ENCODE results near the gene ZNF19. TPM values are rescaled to one million over a fixed set of nuclear protein-coding genes. Genes with fewer than 3 reads are reported as not detected.

The ZNF19 gene
- 1 to 10 TPM; 3.4 to 4.4 TPM for total RNA-seq

- Mint-ChIP-seq H3K4me3 (no peak within 1 kb of the TSS), H3K36me3 (no peaks in the 10 kb centered on the region), H3K27ac (no peak within 1 kb of the TSS), H3K27me3 (peaks cover 15 to 17% of the 10 kb centered on the region in 2 donors), H3K9me3 (no peaks in the 10 kb centered on the region), H3K4me1 (ENCODE audit: low read depth in 2 of 2) (peaks cover 6 to 8% of the 10 kb centered on the region in 2 donors)
- no peak for ATAC-seq
- no peak for DNase-seq (ENCODE audit: low spot score)
Measured at GRCh38 chr16:71489122-71489521, at the start of gene ZNF19. TSS of gene ZNF19 (minus strand) at chr16:71489324. CDS start at chr16:71482114, 7,210 bp downstream.

- no peak overlapping the region for H3K27ac Mint-ChIP-seq
- DNase-seq (ENCODE audit: low spot score): no peak
- no peaks in the 10 kb centered on the region for H3K9me3 Mint-ChIP-seq
- ATAC-seq: peak; percentile 41
- H3K4me1 Mint-ChIP-seq (ENCODE audit: low read depth in 2 of 2): peaks cover 4% of the 10 kb centered on the region in 2 donors
- no peaks in the 10 kb centered on the region for H3K36me3 Mint-ChIP-seq
- peaks cover 6 to 8% of the 10 kb centered on the region in 2 donors for H3K27me3 Mint-ChIP-seq
- H3K4me3 Mint-ChIP-seq: no peak overlapping the region
Measured at GRCh38 chr16:71537643-71538042, 48.5 kb upstream of the ZNF19 start.

GRCh38 chr16:71536752-71537499 is 47.8 kb upstream of the ZNF19 start:
- Mint-ChIP-seq H3K27me3 (peaks cover under 1% of the 10 kb centered on the region in 2 donors), H3K36me3 (no peaks in the 10 kb centered on the region), H3K9me3 (no peaks in the 10 kb centered on the region)

GRCh38 chr16:71532366-71532765 is 43.2 kb upstream of the ZNF19 start:
- ATAC-seq (no peak), DNase-seq (ENCODE audit: low spot score) (no peak)
- H3K9me3 Mint-ChIP-seq: no peaks in the 10 kb centered on the region
- H3K27ac Mint-ChIP-seq: no peak overlapping the region
- no peaks in the 10 kb centered on the region for H3K4me1 Mint-ChIP-seq (ENCODE audit: low read depth in 2 of 2)
- no peaks in the 10 kb centered on the region for H3K36me3 Mint-ChIP-seq
- H3K27me3 Mint-ChIP-seq: peaks cover 0 to 3% of the 10 kb centered on the region in 2 donors
- no peak overlapping the region for H3K4me3 Mint-ChIP-seq

More at GRCh38 chr16:71536752-71537499, 47.8 kb upstream of the ZNF19 start:
- ATAC-seq: no peak
- DNase-seq (ENCODE audit: low spot score): no peak
- no peaks in the 10 kb centered on the region for H3K4me1 Mint-ChIP-seq (ENCODE audit: low read depth in 2 of 2)
- H3K4me3 Mint-ChIP-seq: no peak overlapping the region
- no peak overlapping the region for H3K27ac Mint-ChIP-seq

- Mint-ChIP-seq H3K27ac (no peak overlapping the region), H3K9me3 (no peaks in the 10 kb centered on the region), H3K27me3 (peaks cover 10 to 14% of the 10 kb centered on the region in 2 donors), H3K4me1 (ENCODE audit: low read depth in 2 of 2) (no peaks in the 10 kb centered on the region), H3K36me3 (no peaks in the 10 kb centered on the region), H3K4me3 (no peak overlapping the region)
- ATAC-seq: no peak
- DNase-seq (ENCODE audit: low spot score): no peak
Measured at GRCh38 chr16:71528863-71529262, 39.7 kb upstream of the ZNF19 start.

- no peaks in the 10 kb centered on the region for H3K4me1 Mint-ChIP-seq (ENCODE audit: low read depth in 2 of 2)
- H3K27ac Mint-ChIP-seq: no peak overlapping the region
- H3K4me3 Mint-ChIP-seq: no peak overlapping the region
- H3K9me3 Mint-ChIP-seq: no peaks in the 10 kb centered on the region
- H3K27me3 Mint-ChIP-seq: peaks cover 12 to 14% of the 10 kb centered on the region in 2 donors
- ATAC-seq (no peak), DNase-seq (ENCODE audit: low spot score) (no peak)
- H3K36me3 Mint-ChIP-seq: no peaks in the 10 kb centered on the region
Measured at GRCh38 chr16:71528257-71528656, 39.1 kb upstream of the ZNF19 start.

- Mint-ChIP-seq H3K27me3 (peaks cover 23 to 25% of the 10 kb centered on the region in 2 donors), H3K4me3 (no peak within 1 kb of the TSS), H3K9me3 (no peaks in the 10 kb centered on the region), H3K36me3 (no peaks in the 10 kb centered on the region), H3K4me1 (ENCODE audit: low read depth in 2 of 2) (no peaks in the 10 kb centered on the region), H3K27ac (no peak within 1 kb of the TSS)
- no peak for DNase-seq (ENCODE audit: low spot score)
- peak in 1 of 2 donors; percentile 14 for ATAC-seq
Measured at GRCh38 chr16:71526111-71526631, 37.0 kb upstream of the ZNF19 start, which contains the start of gene CHST4. TSS of gene CHST4 (plus strand) at chr16:71526426. CDS start at chr16:71536678, 10,252 bp downstream.

- H3K9me3 Mint-ChIP-seq: no peaks in the 10 kb centered on the region
- no peaks in the 10 kb centered on the region for H3K36me3 Mint-ChIP-seq
- no peak overlapping the region for H3K4me3 Mint-ChIP-seq
- DNase-seq (ENCODE audit: low spot score) (no peak), ATAC-seq (no peak)
- no peaks in the 10 kb centered on the region for H3K4me1 Mint-ChIP-seq (ENCODE audit: low read depth in 2 of 2)
- no peak overlapping the region for H3K27ac Mint-ChIP-seq
- H3K27me3 Mint-ChIP-seq: peaks cover 25% of the 10 kb centered on the region in 2 donors
Measured at GRCh38 chr16:71524566-71525553, 35.7 kb upstream of the ZNF19 start.

GRCh38 chr16:71520550-71520949 is 31.4 kb upstream of the ZNF19 start:
- Mint-ChIP-seq H3K4me1 (ENCODE audit: low read depth in 2 of 2) (no peaks in the 10 kb centered on the region), H3K4me3 (no peak overlapping the region), H3K27me3 (peaks cover 19 to 27% of the 10 kb centered on the region in 2 donors), H3K36me3 (no peaks in the 10 kb centered on the region), H3K9me3 (no peaks in the 10 kb centered on the region), H3K27ac (no peak overlapping the region)
- no peak for DNase-seq (ENCODE audit: low spot score)
- no peak for ATAC-seq

- H3K4me1 Mint-ChIP-seq (ENCODE audit: low read depth in 2 of 2): no peaks in the 10 kb centered on the region
- peaks cover 8 to 12% of the 10 kb centered on the region in 2 donors for H3K27me3 Mint-ChIP-seq
- no peaks in the 10 kb centered on the region for H3K9me3 Mint-ChIP-seq
- H3K27ac Mint-ChIP-seq: no peak overlapping the region
- H3K4me3 Mint-ChIP-seq: no peak overlapping the region
- ATAC-seq (no peak), DNase-seq (ENCODE audit: low spot score) (no peak)
- no peaks in the 10 kb centered on the region for H3K36me3 Mint-ChIP-seq
Measured at GRCh38 chr16:71515026-71515425, 25.9 kb upstream of the ZNF19 start.

GRCh38 chr16:71514476-71514875 is 25.4 kb upstream of the ZNF19 start:
- no peaks in the 10 kb centered on the region for H3K36me3 Mint-ChIP-seq
- DNase-seq (ENCODE audit: low spot score): no peak
- no peaks in the 10 kb centered on the region for H3K4me1 Mint-ChIP-seq (ENCODE audit: low read depth in 2 of 2)
- H3K27me3 Mint-ChIP-seq: peaks cover 14 to 17% of the 10 kb centered on the region in 2 donors
- ATAC-seq: no peak
- H3K4me3 Mint-ChIP-seq: no peak overlapping the region
- no peaks in the 10 kb centered on the region for H3K9me3 Mint-ChIP-seq
- H3K27ac Mint-ChIP-seq: no peak overlapping the region

- ATAC-seq: no peak
- no peaks in the 10 kb centered on the region for H3K9me3 Mint-ChIP-seq
- no peak overlapping the region for H3K27ac Mint-ChIP-seq
- no peaks in the 10 kb centered on the region for H3K4me1 Mint-ChIP-seq (ENCODE audit: low read depth in 2 of 2)
- no peak for DNase-seq (ENCODE audit: low spot score)
- H3K27me3 Mint-ChIP-seq: peaks cover 15 to 18% of the 10 kb centered on the region in 2 donors
- no peak overlapping the region for H3K4me3 Mint-ChIP-seq
- no peaks in the 10 kb centered on the region for H3K36me3 Mint-ChIP-seq
Measured at GRCh38 chr16:71513302-71513701, 24.2 kb upstream of the ZNF19 start.

- ATAC-seq (no peak), DNase-seq (ENCODE audit: low spot score) (no peak)
- Mint-ChIP-seq H3K4me1 (ENCODE audit: low read depth in 2 of 2) (no peaks in the 10 kb centered on the region), H3K4me3 (no peak overlapping the region), H3K36me3 (no peaks in the 10 kb centered on the region), H3K27ac (no peak overlapping the region), H3K9me3 (no peaks in the 10 kb centered on the region), H3K27me3 (peaks cover 18 to 22% of the 10 kb centered on the region in 2 donors)
Measured at GRCh38 chr16:71507061-71507460, 17.9 kb upstream of the ZNF19 start.

Data from natural killer cell treated with Interleukin-12 subunit alpha and Interleukin-12 subunit beta and Interleukin-15 and Interleukin-18, amount 100 ng/mL, for 72 hours (primary cell).